RPMI8226 (cell line): ENCODE data around the gene NPTX1.

Experiments
- DNase-seq: peaks from one replicate; pipeline ENCODE4 v3.0.0-alpha.2; 2015

NPTX1 gene

GRCh38 chr17:80424878-80425765 lies 51.3 kb downstream of the NPTX1 start:
- no peak for DNase-seq

- DNase-seq: peak; percentile 32
These were observed 52.1 kb downstream of the NPTX1 start for GRCh38 chr17:80424261-80424660.

- no peak for DNase-seq
These were observed 52.7 kb downstream of the NPTX1 start for GRCh38 chr17:80423536-80424225.

- DNase-seq: no peak
These were observed 53.4 kb downstream of the NPTX1 start for GRCh38 chr17:80422981-80423380.

- no peak for DNase-seq
These were observed 54.1 kb downstream of the NPTX1 start for GRCh38 chr17:80422276-80422675.

GRCh38 chr17:80421381-80422090 lies 54.9 kb downstream of the NPTX1 start:
- DNase-seq: no peak

- DNase-seq: no peak
These were observed 57.2 kb downstream of the NPTX1 start for GRCh38 chr17:80419255-80419654.

- no peak for DNase-seq
These were observed 57.8 kb downstream of the NPTX1 start for GRCh38 chr17:80418589-80418988.
